GM10847 (cell line): ENCODE measurements around the gene IGLON5.

Source experiments
- POLR2A ChIP-seq: IDR thresholded peaks from 2 replicates; pipeline ENCODE4 v1.6.1; 2011; ENCODE audit not compliant: insufficient read length; ENCODE audit errors: extremely low read depth

Gene IGLON5

DNA sequence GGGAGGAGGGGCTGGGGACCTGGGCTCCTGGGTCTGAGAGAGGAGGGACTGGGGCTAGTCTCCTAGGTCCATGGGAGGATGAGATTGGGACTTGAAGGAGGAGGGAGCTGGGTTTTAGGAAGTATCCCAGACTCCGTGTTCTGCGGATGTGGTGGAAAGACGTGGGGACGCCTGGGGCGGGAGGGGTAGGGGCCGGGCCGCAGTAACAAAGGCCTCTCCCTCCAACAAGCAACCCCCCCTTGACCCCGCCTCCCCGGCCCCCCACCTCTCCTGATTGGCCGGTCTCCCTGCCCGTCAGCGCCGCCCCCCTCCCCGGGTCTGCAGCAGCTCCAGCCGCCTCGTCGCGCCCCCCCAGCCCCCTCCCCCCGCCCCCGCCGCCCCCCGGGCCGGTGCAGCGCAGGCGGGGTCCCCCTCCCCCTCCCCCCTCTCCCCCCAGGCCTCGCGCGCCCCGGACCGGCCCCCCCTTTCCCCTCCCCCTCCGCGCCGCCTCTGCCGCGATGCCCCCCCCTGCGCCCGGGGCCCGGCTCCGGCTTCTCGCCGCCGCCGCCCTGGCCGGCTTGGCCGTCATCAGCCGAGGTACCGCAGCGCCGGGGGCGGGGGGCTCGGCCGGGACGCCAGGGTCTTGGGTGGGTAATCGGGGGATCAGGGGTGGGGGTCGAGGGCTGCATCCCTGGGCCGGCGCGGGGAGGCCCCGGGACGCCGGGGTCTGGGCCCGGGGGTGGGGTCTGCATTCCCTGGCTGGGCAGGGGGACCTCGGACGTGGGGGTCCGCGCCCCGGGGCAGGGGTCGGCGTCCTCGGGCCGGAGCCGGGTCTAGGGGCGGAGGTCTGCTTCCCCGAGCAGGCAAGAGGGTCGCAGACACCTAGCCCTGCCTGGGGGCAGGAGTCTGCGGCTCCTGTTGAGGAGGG is at the start of gene IGLON5:
TSS of gene IGLON5 (plus strand) at position 294 of the 907 bp plus-strand sequence. CDS start at position 498, 204 bp downstream.
- no peak for TF ChIP-seq POLR2A

DNA sequence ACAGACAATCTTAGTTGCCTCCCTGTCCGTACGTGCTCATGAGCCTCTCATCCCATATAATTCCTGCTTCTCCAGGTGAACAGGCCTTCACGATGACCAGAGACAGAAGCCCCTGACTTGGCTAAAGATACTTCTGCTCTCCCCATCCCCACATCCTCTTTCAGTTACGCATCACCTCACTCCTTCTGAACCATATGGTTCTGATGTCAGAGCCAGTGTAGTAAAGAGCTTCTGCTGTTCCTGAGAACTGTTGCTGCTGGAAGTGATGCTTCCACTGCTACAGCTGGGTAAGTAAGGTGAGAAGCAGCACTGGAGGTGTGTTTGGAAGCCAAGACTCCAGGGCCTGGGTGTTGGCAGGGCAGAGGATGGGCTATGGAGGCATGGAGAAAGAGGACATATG is 47.6 kb upstream of the IGLON5 start:
- TF ChIP-seq POLR2A: no peak

DNA sequence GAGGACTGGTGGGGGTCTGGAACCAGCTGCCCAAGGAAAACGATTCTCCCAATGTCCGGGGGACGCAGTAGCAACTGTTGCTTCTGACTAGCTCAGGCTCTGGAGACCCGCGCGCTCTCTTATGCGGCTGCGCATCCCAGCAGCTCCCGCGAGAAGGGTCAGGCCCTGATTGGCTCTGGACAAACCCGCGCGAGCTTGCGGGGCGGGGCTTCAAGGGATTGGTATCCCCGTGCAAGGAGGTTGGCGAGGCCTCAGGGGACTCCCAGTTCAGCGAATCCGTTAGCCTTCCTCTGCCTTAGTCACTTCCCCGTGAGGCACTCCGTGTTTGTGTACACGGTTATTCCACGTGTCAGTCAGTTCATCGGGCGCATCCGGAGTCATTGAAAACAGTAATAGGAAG is 40.4 kb upstream of the IGLON5 start:
- TF ChIP-seq POLR2A: no peak

DNA sequence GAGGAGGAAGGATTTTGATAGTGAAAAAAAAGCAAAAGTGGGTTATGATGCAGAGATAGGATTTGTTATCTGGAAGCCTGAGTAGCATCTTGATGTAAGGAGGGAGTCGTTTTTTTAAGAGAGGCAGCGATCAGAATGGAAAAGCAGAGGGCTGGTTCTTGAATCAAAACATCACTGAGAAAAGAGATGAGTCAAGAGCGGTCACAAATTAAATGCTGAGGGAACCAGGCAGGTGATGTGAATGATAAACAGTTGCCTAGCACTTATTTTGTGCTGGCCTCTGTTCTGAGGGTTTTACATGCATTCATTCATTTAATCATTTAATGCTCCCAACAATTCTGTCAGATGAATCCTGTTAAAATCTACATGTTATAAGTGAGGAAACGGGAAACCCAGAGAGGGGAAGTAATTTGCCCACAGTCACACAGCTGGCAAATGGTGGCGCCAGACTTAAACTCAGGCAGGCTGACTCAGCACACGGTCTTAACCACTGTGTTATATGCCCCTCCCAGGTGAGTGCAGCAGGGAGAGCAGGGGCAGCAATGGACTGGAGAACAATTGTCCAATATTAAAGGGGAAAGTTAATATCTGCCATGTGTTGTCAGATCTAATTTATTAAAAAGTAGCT is 39.1 kb upstream of the IGLON5 start:
- TF ChIP-seq POLR2A: no peak

DNA sequence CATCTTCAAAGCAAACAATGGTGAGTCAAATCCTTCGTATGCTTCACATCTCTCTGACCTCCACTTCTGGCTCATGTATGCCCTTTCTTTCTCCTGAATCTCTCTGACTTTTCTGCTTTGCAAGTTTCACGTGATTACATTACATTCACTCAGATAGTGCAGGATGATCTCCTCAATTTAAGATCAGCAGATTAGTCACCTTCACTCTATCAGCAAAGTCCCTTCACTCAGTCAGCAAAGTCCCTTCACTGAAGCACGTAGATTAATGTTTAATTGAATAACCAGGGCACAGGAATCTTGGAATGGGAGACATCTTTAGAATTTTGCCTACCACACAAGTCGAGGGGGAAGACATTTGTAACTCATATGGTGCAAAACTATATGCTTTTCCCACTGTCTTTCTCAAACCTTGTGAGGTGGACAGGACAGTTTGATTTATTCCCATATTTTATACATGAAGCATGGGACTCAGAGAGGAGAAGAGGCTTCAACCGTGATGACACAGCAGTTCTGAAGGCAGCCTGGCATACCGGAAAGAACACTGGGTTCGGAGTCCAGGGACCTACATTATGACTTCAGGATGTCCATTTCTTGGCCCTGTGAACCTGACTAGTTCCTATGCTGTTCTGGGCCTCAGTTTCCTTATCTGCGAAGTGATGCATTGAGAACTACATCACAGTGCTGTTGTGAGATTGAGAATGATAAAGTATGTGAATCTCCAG is 37.2 kb upstream of the IGLON5 start:
- TF ChIP-seq POLR2A: no peak

DNA sequence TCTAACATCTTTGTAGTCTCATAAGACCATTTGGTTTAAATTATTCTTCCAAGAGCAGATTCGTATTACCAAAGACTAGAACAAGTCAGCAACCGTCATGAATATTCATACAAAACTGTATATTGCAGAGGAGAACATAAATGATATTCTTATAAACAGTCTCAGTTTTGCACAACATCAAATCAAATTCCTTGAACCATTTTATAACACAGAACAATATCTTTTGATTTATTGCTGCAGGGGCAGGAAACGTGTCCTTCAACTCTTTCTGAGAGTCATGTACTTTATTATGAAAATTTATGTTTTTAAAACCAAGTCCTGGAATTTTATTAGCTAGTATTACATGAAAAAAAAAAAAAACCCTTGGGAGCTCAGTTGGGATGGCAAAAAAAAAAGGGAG is 34.3 kb upstream of the IGLON5 start:
- no peak for TF ChIP-seq POLR2A

DNA sequence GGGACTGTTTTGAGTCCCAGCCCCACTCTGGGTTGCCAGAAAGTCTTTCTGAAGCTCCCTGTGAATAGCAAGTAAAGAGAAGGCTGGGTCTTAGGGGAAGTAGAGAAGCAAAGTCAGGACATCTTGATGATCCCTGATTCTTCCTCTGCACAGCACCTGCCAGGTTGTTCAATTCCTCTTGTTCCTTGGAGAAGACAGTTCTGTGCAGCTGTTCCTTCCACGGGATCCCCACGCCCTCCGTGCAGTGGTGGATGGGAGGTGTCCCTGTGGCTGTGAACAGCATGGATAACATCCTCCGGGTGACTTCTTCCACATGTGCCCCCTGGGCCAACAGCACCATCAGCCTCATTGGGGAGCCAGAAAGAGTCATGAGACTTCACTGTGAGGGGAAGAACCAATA is 29.1 kb upstream of the IGLON5 start:
- TF ChIP-seq POLR2A: no peak

DNA sequence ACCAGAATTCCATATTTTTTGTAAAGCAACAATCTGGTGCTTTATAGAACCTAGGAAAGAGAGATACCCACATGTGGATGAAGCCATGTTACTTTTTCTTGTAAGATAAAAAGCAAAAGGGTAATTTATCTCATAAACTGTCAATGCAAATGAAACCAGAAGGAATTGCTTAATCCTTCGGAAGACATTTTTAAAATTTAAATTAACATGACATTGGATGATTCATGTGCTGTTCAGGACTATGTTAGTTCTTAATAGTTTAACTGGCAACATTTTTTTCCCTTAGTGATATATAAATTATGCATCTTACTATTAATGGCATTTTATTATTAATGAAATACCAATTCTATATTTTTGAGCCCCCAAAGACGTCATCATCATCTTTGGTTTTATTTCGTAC is 25.8 kb upstream of the IGLON5 start:
- TF ChIP-seq POLR2A: no peak

DNA sequence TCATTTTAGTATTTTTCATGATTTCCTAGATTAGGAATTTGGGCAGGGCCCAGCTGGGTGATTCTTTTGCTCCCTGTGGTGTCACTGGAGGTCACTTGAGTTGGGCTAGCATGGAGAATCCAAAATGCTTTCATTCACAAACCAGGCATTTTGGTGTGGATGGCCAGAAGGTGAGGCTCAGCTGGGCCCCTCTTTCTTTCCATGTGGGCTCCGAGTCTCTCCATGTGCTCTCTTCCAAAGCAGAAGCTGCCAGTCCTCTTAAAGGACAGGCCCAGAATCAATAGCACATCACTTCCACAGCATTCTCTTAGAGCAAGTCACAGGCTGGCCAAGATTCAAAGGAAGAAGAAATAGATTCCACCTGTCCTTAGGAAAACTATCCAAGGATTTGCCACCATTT is 21.8 kb upstream of the IGLON5 start:
- TF ChIP-seq POLR2A: no peak

DNA sequence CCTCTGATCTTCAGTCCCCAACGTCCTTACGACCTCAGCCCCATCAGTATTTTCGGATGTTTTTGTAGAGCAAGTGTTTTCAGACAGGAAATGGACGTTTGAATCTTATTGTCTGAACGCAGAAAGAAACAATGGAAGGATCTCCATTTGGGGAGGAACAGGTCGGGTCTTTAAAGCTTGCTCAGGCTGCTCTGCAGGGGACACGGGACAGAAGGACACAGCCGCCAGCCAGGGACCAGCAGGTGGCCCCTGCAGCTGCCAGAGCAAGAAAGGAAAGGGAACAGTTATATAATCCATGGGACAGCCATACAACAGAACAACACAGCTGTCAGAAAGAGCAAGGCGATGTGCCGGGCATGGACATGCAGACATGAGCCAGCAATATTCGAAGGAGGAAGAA is 18.5 kb upstream of the IGLON5 start:
- no peak for TF ChIP-seq POLR2A

DNA sequence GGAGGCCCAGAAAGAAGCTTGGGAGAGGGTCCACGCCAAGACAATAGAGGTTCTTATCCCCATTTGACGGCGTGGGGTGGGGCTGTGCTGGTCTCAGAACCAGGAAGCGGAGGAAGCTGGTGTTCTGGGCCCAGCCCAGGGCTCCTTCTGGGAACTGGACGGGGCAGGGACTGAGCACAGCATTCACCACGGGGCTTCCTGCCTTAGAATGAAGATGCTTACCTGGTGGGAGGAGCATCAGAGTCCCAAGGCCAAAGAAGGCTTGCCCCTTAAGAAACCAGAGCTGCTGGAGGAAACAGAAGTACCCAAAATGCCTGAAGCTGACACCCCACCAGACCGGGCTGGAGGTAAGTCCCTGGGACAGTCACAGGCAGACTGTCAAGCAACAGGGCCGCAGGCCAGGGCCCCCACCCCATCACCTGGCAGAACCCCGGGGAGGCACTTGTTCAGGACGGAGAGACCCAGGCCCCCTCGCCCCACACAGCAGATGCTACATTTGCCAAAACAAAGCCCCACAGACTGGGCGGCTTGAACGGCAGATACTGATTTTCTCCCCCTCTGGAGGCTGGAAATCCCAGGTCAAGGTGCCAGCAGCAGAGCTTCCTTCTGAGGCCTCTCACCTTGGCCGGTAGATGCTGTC is 17.8 kb upstream of the IGLON5 start:
- TF ChIP-seq POLR2A: no peak

DNA sequence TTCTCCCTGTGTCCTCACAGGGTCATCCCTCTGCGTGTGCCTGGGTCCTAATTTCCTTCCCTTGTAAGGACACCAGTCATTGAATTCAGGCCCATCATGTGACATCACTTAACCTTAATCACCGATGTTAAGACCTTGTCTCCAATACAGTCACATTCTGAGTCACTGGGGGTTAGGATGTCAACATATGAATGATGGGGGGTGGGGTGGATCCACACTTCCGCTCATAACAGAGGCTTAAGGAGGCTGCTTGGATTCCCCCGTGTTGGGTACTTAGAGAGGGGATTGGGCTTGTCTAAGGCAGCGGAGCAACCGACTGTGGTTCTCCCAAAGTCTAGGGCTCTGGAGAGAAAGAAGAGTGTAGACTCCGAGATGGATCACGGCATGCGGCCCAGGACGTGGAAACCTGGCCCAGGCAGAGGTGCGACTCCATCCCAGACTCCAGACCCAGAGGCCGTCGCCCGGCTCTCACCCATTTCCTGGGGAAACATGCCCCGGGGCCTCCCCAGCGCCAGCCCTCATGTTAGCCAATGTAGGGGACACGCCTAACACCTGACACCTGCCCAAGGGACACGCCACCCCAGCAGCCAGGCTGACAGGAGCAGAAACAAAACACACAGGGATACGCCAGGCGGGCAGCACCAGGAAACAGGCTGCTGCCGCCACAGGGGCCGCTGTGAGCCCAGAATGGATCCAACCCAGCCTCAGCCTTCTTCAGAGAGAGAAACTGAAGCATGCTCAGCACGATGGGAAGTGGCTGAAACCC is 17.1 kb upstream of the IGLON5 start:
- no peak for TF ChIP-seq POLR2A

DNA sequence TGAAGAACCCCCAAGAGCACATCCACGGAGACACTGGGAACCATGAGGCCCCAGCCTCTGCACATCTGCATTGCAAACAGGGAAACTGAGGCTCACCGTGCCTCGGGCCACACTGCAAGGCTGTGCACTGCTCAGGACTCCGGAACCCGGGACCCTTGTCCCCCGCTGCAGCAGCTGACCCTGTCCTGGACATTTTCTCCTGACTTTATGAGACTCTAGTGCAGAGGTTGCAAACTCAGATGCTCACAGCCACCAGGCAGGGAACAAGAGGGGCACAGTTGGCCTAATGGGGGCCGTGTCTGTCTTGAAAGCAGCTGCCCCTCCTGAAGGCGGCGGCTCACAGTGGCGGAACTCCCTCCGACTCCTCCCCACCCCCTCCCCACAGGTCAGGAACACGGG is 16.5 kb upstream of the IGLON5 start:
- no peak for TF ChIP-seq POLR2A

DNA sequence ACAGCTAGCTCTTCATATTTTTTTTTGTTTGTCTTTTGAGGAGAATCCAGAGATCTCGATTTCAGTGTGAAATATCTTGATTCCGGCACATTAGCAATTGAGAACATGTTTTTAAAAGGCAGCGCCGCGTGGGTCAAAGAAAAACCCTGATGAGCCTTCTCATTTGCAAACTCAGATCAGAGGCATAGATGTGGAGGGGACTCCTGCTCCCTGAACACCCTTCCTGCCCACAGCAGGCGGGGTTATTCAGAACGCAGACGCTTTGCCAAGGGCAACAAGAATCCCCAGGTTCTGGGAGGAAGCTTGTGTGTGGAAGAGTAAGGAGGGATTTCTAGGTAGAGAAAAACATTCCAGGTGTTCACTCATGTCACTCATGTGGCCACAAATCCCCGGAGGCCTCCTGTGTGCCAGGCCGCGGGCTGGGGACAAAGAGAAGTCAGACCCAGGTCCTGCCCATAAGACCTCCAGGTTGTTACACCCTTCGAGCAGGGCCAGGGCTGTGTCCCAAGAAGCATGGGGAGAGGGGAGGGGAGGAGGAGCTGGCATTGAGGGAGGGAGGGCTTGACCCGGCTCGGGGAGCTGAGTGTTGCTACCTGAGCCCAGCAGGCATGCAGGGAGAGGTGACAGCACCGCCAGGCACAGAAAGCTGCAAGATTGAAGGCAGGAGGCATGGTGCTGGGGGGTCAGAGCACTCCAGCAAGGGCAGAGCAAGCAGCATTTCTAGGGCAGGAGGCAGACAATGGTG is 15.9 kb upstream of the IGLON5 start:
- no peak for TF ChIP-seq POLR2A
